HepG2 (cell line): ENCODE data around the gene CADM2. TPM values are rescaled to one million over a fixed set of nuclear protein-coding genes. Genes with fewer than 3 reads are reported as not detected.

Experiments used
- ATAC-seq: fragments of 200-7000 bp; cut with Tn5 transposase; 3 replicates; pipeline ENCODE4 v1.9.1; 2020; ENCODE audit warnings: mild to moderate bottlenecking, moderate library complexity
- BruUV-seq: library from RNA; stranded (reverse); fragments of 400-500 nt; replicated peaks from 2 replicates; lab custom pipeline; 2021; lab: Mats Ljungman, UMichigan
- CTCF ChIA-PET: fragments of 300-600 bp; formaldehyde crosslinking; extraction: SDS; loops from one replicate; lab custom pipeline; 2021; ENCODE audit warnings: low total read pairs, inconsistent platforms, low intra/inter-chr PET ratio; lab: Yijun Ruan, JAX
- POLR2A ChIA-PET: fragments of 350-600 bp; sonication (Branson Sonifier 250); formaldehyde crosslinking; loops from one replicate; lab custom pipeline; 2020; ENCODE audit warnings: antibody characterized with exemption, inconsistent platforms; lab: Yijun Ruan, JAX
- DNase-seq: peaks from one replicate; pipeline ENCODE4 v3.0.0-alpha.2; 2015; ENCODE audit warnings: low spot score
- FAIRE-seq: peaks from 3 replicates; lab custom pipeline; 2011; peaks lifted over from hg19 to GRCh38; lab: Jason Lieb, UNC
- H2AFZ ChIP-seq: one replicate; pipeline ENCODE4 v1.6.1; 2011; ENCODE audit warnings: low read length, inconsistent platforms
- H3K27ac ChIP-seq: fragments of 300-600 bp; 3 replicates; pipeline ENCODE4 v1.8.0; 2011; ENCODE audit warnings: mixed run types, mild to moderate bottlenecking, mixed read lengths, low read length, inconsistent platforms; ENCODE audit not compliant: insufficient read depth; ENCODE audit errors: extremely low read length
- H3K27me3 ChIP-seq, 2 experiments: fragments of 200-600 bp in 1 of 2; 2 replicates in 1 of 2; 3 replicates in 1 of 2; pipeline versions ENCODE4 v1.6.0 to v1.8.0; 2011; ENCODE audit warnings: low read length in 2 of 2, mild to moderate bottlenecking in 2 of 2, moderate library complexity in 2 of 2, inconsistent platforms in 1 of 2; ENCODE audit not compliant: insufficient read depth in 2 of 2, control insufficient read depth in 1 of 2
- H3K36me3 ChIP-seq, 2 experiments: fragments of 200-600 bp in 1 of 2; replicated peaks in 1 of 2; 2 replicates in 1 of 2; 3 replicates in 1 of 2; pipeline versions ENCODE4 v1.5.1 to v1.8.0; 2011; ENCODE audit warnings: low read length in 2 of 2, inconsistent platforms in 1 of 2; ENCODE audit not compliant: insufficient read depth in 2 of 2, control insufficient read depth in 1 of 2
- H3K4me1 ChIP-seq: 2 replicates; pipeline ENCODE4 v1.5.1; 2012; ENCODE audit warnings: low read length, inconsistent platforms; ENCODE audit not compliant: insufficient read depth
- H3K4me2 ChIP-seq: 2 replicates; pipeline ENCODE4 v1.6.0; 2011; ENCODE audit warnings: low read depth, low read length, inconsistent platforms
- H3K4me3 ChIP-seq, 3 experiments: fragments of 200-600 bp in 1 of 3; sonication (generic), shearing (Covaris generic) in 1 of 3; replicated peaks in 1 of 3; 2 replicates each; pipeline ENCODE4 v1.5.1; 2011 to 2016; ENCODE audit warnings: low read length in 3 of 3, inconsistent platforms in 2 of 3, low read depth in 2 of 3, mild to moderate bottlenecking in 2 of 3, control low read depth in 1 of 3, mixed read lengths in 1 of 3; ENCODE audit not compliant: insufficient read depth in 1 of 3
- H3K79me2 ChIP-seq: one replicate; pipeline ENCODE4 v1.6.1; 2011; ENCODE audit warnings: low read length, inconsistent platforms; ENCODE audit not compliant: insufficient read depth
- H3K9ac ChIP-seq: 2 replicates; pipeline ENCODE4 v1.6.0; 2011; ENCODE audit warnings: mild to moderate bottlenecking, low read depth, low read length, inconsistent platforms; ENCODE audit not compliant: insufficient read depth
- H3K9me3 ChIP-seq: 2 replicates; pipeline ENCODE4 v1.5.1; 2012; ENCODE audit warnings: mild to moderate bottlenecking, low read length
- H4K20me1 ChIP-seq: 2 replicates; pipeline ENCODE4 v1.6.0; 2011; ENCODE audit warnings: inconsistent platforms, mild to moderate bottlenecking, low read length, moderate library complexity; ENCODE audit not compliant: insufficient read depth
- GFI1 ChIP-seq: sonication (generic); formaldehyde crosslinking; IDR thresholded peaks from 2 replicates; pipeline ENCODE4 v1.5.0; 2020; ENCODE audit warnings: missing genetic modification reagents, mild to moderate bottlenecking, borderline replicate concordance
- GLI4 ChIP-seq: sonication (generic); formaldehyde crosslinking; IDR thresholded peaks from 2 replicates; pipeline ENCODE4 v1.5.1; 2020; ENCODE audit warnings: missing genetic modification reagents, mild to moderate bottlenecking, moderate library complexity, borderline replicate concordance
- KAT7 ChIP-seq: IDR thresholded peaks from 2 replicates; pipeline ENCODE4 v1.6.1; 2018; ENCODE audit warnings: borderline replicate concordance, missing compliant biosample characterization
- PHF8 ChIP-seq: sonication (generic); formaldehyde crosslinking; IDR thresholded peaks from 2 replicates; pipeline ENCODE4 v1.5.0; 2020; ENCODE audit warnings: missing genetic modification reagents
- SP1 ChIP-seq, 2 experiments: fragments of 450-650 bp in 1 of 2; sonication (generic) in 1 of 2; formaldehyde crosslinking in 1 of 2; IDR thresholded peaks; 2 replicates each; pipeline versions ENCODE4 v1.4.0 to v1.6.1; 2016 to 2020; ENCODE audit warnings: missing genetic modification reagents in 1 of 2
- ZBTB33 ChIP-seq: sonication (generic); formaldehyde crosslinking; IDR thresholded peaks from 2 replicates; pipeline ENCODE4 v1.4.0; 2020; ENCODE audit warnings: missing genetic modification reagents
- ZMAT3 ChIP-seq: sonication (generic); formaldehyde crosslinking; conservative IDR thresholded peaks from 2 replicates; pipeline ENCODE4 v1.7.0; 2021; ENCODE audit warnings: missing genetic modification reagents
- ZNF326 ChIP-seq: sonication (generic); formaldehyde crosslinking; IDR thresholded peaks from 2 replicates; pipeline ENCODE4 v1.4.0; 2020; ENCODE audit warnings: missing genetic modification reagents, borderline replicate concordance
- ZNF33A ChIP-seq: sonication (generic); formaldehyde crosslinking; IDR thresholded peaks from 2 replicates; pipeline ENCODE4 v1.5.1; 2020; ENCODE audit warnings: missing genetic modification reagents, mild to moderate bottlenecking, moderate library complexity, borderline replicate concordance
- ZNF598 ChIP-seq: sonication (generic); formaldehyde crosslinking; IDR thresholded peaks from 2 replicates; pipeline ENCODE4 v1.5.1; 2020; ENCODE audit warnings: mild to moderate bottlenecking, missing genetic modification reagents, borderline replicate concordance
- ZNF672 ChIP-seq: sonication (generic); formaldehyde crosslinking; IDR thresholded peaks from 2 replicates; pipeline ENCODE4 v1.8.1; 2022; ENCODE audit warnings: missing genetic modification reagents
- ZNF768 ChIP-seq: sonication (generic); formaldehyde crosslinking; IDR thresholded peaks from 2 replicates; pipeline ENCODE4 v1.4.0; 2020; ENCODE audit warnings: missing genetic modification reagents
- WGBS: methylation state at CpG from one replicate; pipeline ENCODE4 v1.1.6; 2017; ENCODE audit warnings: low lambda C conversion rate; 5-methylcytosine and 5-hydroxymethylcytosine counted together
- in situ Hi-C: cut with HindIII; loops from 2 replicates; pipeline ENCODE4 v1.10.0; 2017; ENCODE audit warnings: low pct_unique_long_range_greater_than_20kb; ENCODE audit not compliant: extremely low pct_ligation_motif_present
- intact Hi-C: fragments of 100-400 bp; cut with micrococcal nuclease; formaldehyde crosslinking; loops from one replicate; pipeline ENCODE4 v1.10.0; 2022; ENCODE audit not compliant: unreplicated experiment
- polyA plus RNA-seq, 8 experiments: library from polyadenylated mRNA; depleted of rRNA in 3 of 8; stranded (reverse) in 7 of 8; unstranded in 1 of 8; fragments of >200 nt; fragmentation: Illumina TruSeq in 4 of 8; extraction: Trizol in 4 of 8; gene quantifications; 2 replicates each; pipeline versions ENCODE4 v1.2.1 to v1.2.3, GENCODE V29; 2011 to 2016; ENCODE audit warnings: low read depth in 4 of 8, missing spikeins in 1 of 8, mixed read lengths in 1 of 8; ENCODE audit not compliant: insufficient read depth in 1 of 8
- total RNA-seq, 5 experiments: library from RNA; depleted of rRNA; stranded (reverse); fragments of >200 nt; fragmentation: Illumina TruSeq; extraction: Trizol; gene quantifications; 2 replicates each; pipeline ENCODE4 v1.2.3, GENCODE V29; 2016; ENCODE audit warnings: low read depth in 1 of 5

The CADM2 gene
- total and polyA plus RNA-seq, 2 of the 13 experiments (the other 11 are each of a cell fraction or from before 2014, with no cell fraction given), result not detected

DNA sequence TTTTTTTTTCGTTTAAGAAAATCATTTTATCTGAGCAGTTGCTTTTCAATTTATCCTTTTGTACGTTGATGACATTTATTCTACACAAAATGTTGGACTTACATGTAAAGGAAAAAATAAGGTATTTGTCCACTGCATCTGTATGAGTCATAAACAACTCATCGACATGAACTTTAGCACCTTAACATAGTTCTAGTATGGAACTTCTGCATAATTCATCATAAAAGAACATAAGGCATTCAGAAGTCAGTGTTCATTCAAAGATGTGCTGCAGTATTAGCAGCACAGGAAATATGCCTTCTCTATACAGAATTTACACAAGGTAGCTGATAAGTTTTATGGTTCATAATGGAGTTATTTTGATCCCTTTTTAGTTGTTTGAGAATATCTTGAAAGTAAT lies 801.6 kb downstream of the CADM2 start:
- DNase-seq (peak; percentile 10), FAIRE-seq (no peak), ATAC-seq (no peak)
- CTCF ChIA-PET, result no interaction called here
- POLR2A ChIA-PET, result no interaction called here
- H3K9ac ChIP-seq, result no peak overlapping the region
- TF ChIP-seq ZBTB33 (no peak), GLI4 (no peak), ZNF672 (CRISPR knock-in tag) (no peak), KAT7 (CRISPR knock-in tag) (no peak), GFI1 (CRISPR knock-in tag) (no peak), ZMAT3 (no peak), PHF8 (no peak), ZNF768 (CRISPR knock-in tag) (no peak), ZNF598 (CRISPR knock-in tag) (no peak), ZNF33A (no peak), SP1 (IDR thresholded peaks at IDR 0.05) (no peak), SP1 (CRISPR knock-in tag; IDR thresholded peaks at IDR 0.05) (no peak), ZNF326 (CRISPR knock-in tag) (no peak)
- no peak overlapping the region for H3K4me3 ChIP-seq
- H2AFZ ChIP-seq, result no peak overlapping the region
- H3K27me3 ChIP-seq, result no peaks in the 10 kb centered on the region
- no peaks in the 10 kb centered on the region for H4K20me1 ChIP-seq
- no peaks in the 10 kb centered on the region for H3K36me3 ChIP-seq
- no peak overlapping the region for H3K4me2 ChIP-seq
- no peaks in the 10 kb centered on the region for H3K79me2 ChIP-seq
- in situ Hi-C loops (no loop called here), intact Hi-C loops (no loop called here)
- WGBS, result 3% methylated on average over 3 of the region's 3 CpGs
- H3K4me1 ChIP-seq, result no peaks in the 10 kb centered on the region
- no TSS peak for BruUV-seq
- no peak overlapping the region for H3K27ac ChIP-seq
- H3K9me3 ChIP-seq, result no peaks in the 10 kb centered on the region
